Embryonic facial prominence (tissue), 1 donor: ENCODE results near the gene TSC22D3.

Experiments
- DNase-seq: peaks from one replicate; pipeline ENCODE4 v3.0.0-alpha.2; 2016; ENCODE audit errors: extremely low spot score

Gene TSC22D3

DNA sequence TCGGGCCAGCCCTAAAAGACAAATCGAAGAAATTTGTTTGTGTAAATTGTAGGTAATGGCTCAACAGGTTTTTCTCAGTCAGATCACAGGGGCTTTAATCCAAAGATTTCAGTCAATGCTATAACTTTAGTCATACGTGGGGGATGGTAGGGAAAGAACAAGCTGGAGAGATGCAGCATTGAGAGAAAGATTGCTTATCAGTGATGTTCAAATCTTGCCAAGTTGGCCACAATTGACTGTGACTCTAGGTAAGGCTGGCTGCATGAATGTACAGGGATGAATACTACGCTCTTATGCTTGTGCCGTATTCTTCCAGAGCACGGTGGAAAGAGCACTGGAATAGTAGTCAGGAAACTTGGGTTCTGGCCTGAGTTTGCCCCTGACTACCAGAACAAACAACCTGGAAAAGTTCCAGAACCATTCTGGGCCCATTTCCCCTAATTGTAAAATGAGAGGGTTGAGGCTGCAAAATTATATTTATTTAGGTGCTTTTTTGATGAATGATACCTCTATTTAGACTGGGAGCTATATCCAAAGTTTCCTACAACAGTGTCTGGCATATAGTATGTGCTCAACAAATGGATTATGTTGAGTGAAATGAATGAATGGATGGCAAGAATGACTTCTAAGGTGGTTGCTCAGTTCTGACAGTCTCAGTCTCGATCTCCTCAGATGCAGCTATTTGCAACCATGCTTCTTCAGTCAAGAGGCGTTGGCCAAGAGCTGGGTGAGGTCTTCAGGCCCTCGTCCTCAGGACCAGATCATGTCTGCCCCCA is 44.4 kb downstream of the TSC22D3 start:
- no peak for DNase-seq

DNA sequence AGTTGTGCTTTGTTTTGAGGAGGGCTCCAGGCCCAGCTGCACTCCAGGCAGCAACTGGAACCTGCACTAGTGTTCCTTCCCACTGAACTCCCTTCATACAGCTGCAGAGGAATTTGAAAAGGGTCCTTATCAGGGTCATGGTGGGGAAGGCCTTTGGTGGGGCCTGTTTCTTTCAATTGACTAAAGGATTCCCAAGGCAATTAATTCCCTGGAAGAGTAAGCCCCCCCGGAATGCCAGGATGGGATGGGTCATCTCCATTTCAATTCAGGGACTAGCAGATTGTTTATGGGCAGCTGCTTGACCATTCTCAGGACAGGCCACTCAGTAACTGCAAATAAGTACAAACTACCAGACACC is 45.3 kb downstream of the TSC22D3 start:
- no peak for DNase-seq

DNA sequence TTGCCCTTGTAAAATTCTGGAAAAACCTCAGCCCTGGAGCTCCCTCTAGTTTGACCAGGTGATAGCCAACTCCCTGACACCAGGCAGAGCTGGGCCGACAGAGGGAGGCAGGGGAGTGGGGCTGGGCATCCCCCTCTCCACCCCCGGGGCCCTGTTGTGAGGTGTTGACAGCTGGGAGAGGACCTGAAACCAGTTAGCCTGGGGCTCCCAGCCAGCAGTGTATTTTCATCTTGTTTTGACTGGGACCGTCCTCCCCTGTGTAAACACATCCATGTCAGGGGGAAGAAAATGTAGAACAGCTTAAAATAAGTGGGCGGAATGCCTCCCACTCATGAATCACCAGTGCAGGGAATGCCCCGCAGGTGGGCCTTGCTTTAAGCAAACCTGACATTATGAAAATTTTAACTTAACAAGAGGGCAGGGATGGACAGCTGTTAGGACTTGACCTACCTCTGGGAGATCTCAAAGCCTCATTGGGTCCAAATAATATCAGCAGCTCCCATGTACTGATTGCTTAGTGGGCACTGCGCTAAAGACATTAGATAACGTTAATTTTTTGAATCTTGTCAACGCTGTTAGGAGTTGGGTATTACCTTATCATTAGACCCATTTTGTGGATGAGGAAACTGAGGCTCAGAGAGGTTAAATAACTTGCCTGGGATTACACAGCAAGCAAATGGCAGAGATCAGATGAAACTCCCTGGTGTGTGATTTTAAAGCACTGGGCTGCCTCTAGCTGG is 45.9 kb downstream of the TSC22D3 start:
- no peak for DNase-seq

DNA sequence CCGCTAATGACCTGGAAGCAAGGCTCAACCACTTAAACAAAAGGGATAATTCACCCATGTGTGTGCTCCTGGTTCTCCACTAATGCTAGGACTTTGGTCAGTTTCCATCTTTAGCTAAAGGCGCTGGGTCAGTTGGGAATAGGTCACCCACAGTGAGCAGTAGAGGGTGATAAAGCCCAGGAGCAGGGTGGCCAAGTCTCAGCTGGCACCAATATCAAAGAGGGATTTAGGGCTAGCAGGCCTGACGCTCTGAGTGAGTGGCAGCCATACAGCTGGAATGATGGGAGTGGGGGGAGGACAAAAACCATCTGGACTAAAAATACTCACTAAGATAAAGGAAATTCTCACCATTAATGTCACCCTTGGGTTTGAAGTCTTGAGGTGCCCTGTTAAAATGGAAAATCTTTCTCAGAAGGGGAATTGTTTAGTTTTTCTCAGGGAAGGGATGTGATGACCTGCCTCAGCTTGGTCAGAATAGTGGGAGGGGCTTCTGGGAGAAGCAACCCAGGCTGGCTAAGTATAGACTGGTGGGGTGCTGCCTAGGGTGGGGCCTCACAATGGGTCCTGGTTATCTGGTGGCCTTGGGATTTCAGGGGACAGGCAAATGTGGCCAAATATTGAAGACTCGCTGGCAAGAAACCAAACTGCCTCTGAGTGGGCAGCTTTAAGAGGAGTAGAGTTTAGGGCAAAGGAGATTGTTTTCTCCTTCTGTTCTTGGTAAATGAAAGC is 47.1 kb downstream of the TSC22D3 start:
- DNase-seq: no peak

DNA sequence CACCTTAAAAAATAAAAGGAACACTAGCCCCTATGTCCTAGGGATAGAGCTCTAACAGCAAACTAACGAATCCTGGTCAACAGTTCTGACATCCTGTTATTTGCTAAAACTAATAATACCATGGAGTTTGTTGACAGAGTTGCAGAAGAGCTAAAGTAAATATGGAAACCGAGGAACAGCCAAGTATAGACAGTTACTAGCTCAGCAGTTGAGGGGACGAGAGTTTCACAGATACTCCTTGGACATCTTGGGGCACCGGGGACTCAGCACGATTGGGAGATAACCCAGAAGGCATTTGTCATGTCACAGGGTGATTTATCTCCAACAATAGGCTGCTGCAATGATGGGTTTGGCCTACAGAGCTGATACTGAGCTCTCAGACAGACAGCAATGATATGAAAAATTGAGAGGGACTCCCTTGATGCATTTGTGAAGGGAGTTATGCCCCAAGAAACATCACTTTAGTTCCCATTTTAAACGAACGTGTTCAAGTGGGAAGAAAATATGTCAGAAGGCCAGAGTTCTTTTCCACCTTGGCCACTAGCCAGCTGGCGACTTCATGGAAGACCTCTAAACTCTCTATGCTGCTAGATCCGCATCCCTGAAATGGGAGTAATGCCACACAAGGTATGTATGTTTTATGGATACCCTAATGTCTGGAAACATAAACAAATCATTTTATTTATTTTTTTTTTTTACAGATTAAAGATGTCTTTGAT is 48.6 kb downstream of the TSC22D3 start:
- no peak for DNase-seq

DNA sequence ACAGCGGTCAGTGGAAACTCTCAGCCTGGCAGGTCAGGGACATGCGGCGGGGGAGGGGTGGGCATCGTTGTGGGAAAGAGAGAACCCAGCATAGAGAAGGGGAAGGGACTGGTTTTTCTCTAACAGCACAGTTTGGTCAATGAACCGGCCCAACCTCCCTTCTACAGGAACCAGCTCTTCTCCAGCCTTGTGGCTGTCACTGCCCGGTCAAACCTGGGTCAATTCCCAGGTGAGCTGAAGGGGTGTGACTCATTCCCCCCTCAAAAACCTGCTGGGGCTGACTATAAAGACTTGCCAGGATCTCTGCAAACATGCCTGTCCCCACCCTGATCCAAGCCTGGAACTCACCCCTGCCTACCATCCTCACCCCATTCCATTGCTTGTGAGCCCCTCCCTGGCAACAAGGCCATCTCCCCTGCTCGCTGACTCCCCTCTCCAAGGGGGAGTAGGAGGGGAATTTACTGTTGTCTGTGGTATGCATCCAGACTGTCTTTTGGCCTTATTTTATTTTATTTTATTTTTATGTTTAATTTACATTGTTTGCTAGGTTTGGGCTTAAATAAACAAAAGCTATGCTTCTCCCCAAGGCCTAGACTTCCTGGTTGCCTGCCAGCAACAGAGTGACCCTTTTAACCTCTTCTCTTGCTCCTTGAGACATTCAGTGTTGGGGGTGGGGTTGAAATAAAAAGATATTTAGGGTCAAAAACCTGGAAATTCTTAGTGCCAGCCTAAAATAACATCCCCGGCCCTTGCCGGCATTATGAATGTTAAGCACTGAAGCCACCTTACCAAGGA is 49.6 kb downstream of the TSC22D3 start:
- no peak for DNase-seq

DNA sequence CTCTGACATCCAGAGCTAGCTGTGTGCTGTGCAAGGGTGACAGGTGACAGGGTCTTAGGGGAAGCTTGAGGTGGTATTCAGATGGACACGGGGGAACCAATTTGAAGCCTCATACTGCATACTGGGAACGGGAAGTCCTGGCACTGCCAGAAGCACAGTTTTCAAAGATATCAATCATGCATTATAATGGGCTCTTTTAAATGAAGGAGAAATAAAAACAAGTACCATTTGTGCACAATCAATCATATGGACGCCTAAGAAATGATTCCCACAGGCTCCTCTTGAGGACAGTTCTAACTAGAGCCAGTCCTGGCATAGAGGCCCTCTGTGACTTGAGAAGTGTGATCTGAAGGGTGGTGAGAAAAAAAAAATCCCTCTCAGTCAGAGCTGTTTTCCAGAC is 50.9 kb downstream of the TSC22D3 start:
- DNase-seq: no peak

DNA sequence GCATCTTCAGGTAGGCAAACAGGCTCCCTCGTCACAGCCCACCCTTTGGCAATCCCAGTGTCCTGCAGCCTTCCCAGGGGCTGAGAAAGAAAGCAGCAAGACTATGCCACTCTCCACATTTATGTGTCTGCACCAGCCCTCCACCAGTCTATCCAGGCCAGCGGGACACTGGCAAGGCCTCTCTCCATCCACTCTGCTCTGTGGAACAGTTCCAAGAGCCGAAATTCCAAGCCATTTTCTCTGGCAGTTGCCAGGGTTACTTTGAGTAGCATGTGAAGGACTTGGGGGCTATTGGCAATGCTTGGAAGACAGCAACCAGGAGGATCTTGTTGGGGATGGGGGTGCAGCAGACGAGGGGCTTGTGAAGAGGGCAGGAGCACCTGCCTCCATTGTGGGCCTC is 52.1 kb downstream of the TSC22D3 start:
- DNase-seq: no peak

DNA sequence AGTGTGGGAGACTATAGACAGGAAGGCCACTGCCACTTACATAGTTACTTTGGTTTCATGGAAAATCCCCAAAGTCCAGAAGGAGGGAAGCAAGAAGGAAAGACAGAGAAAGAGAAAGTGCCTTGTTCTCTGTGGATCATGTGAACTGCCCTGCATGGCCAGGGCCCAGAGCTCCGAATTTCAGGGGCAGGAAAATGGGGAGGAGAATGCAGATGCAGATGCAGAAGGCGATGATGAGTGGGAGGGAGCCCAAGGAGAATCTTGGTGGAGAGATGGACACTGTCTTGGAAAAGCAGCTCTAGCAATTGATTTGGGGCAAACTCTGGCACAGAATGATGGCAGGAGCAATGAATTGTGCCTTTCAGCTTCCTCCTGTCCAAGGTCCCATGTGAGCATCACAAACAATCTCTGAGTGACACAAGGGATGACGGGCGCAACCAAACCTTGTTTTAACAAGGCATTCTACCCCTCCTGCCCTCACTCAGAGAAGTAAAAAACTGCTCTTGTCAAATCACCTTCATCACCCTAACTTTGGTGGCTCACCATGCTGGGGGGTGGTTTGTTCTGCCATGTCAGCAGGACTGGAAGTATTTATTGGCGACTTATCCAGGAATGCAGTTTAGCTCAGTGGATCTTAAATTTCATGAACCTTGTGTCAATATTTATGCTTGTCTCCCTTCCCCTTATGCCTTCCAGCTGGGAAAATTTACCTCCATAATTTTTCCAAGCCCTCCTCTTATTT is 53.5 kb downstream of the TSC22D3 start:
- DNase-seq: no peak

DNA sequence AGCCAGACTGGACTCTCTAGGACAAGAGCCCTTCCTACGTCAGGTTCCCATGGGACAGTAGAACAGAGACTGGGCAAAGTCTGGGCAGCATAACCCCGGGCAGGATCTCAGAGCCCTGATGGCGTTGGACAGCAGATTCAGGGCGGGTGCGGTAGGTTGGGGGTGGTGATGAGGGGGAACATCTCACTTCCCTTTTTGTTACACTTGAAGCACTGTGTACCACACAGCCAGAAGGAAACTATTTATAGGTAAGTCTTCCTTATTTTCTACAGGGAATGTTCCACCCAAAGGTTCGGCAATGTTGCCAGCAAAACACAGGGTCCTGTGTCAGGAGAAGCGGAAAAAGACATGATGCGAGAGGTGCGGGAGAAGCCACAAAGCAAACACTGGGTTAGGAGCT is 54.3 kb downstream of the TSC22D3 start:
- DNase-seq: no peak

DNA sequence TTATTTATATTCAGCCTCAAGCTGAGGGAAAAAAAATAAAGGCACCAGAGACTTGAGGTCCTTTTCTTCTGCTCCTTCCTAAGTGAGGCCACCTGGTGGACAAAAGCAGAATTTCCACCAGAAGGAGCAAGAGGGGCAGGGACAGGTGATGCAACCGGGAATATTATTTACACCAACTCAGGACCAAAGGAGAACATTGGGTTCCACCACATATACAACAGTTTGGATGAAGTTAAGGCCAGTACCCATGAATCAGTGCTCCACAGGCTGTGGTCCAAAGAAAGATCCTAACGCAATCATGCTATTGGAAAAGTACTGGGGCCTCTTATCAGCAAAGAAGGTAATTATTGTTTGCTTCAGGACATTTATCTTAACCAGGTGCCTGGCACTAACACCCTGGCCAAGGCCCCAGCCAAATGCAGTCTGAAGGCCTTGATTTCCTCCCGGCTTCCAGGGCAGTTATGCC is 57.4 kb downstream of the TSC22D3 start:
- peak; percentile 56 for DNase-seq

DNA sequence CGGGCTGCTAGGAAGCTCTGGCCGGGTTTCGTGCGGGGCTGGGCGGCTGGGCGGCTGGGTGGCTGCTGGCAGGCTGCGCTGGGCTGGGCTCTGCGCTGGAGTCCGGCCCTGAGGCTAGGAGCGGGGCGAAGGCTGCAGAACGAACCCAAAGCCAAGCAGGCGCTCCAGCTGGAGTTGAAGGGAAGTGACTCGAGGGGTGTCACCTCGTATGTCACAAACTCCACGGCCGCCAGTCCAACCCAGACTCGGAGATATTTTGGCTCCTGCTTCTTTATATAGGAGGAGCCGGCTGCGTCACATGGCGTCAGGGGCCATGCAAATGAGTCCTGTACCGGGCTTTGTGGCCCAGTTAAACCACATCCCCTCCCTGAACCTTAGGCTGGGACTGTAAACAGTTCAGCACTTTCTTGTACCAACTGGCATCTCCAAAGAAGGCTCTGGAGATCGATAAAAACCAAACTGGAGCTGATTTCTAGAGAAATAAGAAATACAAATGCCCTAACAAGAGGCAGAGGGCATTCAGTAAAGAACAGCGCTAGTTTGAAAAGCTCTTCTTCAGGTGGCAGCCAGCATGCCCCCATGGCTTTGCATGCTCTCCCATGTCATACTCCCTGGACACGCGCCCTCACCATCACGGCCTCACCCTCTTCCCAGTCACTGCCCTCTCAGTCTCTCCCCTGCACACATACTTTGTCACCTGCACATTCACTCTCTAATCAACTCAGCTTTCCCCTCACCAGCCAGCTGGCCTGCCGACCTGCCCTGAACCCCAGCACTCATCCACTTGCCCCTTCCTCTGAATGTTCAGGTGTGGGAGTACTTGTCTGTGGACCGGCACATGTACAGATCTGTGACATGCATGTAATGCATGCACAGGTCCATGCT is 58.5 kb downstream of the TSC22D3 start:
- DNase-seq: no peak

DNA sequence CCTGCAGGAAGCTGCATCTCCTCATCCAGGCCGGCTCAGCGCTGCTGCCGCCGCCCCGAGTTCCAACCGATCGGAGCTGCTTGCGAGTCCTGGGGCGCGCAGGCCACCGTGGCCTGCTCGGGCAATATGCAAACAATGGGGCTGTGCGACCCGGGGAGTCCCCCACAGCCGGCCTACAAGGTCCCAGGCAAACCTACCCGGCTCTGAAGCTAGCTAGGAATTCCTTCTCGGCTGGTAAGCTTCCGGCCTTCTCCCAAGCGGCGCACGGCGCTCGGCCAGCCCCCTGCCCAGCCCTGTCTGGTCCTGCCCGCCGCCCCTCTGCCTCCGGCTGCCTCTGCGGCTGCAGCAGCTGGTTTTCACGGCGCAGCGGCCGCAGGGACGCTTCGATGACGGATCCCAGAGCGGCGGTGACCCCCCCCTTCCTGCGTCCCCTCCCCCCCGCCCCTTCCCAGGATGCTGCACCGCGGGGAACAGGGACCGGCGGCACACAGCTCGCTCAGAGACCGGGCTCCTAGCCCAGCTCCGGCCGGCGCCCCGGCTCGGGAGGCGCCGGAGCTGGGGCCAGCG is 59.4 kb downstream of the TSC22D3 start:
- no peak for DNase-seq

DNA sequence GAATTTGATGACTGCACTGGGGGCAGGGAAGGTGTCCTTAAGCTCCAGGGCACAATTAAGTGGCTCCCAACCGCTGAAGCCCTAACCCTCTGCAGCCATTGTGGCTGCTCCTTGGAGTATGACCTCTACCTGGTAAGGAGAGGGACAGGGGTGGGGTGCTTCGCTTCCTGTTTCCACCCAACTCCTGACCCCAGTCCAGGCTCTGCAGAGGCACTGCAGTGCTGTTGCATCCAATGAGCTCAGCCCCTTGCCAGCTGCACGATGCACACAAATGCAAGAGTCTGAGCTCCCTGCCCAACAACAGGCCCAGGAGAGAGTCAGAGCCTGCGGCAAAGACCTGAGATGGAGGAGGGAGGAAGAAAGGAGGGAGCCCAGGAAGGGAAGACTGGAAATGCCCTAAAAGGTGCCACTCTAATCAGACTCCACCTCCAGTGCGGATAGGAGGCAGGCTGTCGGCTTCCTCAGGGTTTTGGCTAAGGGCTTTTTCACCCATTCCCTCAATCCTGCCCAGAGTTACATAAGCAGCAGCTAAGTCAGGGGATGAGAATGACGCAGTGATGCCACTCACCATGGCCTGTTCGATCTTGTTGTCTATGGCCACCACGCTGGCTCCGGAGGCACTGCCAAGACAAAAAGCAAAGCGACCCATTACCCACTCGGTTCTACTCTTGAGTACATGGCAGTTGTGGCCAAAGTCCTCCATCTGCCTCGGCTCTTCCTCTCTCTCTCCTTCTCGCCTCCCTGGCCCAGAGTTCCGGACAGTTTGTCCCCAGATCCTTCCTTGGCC is 60.1 kb downstream of the TSC22D3 start:
- DNase-seq: no peak

DNA sequence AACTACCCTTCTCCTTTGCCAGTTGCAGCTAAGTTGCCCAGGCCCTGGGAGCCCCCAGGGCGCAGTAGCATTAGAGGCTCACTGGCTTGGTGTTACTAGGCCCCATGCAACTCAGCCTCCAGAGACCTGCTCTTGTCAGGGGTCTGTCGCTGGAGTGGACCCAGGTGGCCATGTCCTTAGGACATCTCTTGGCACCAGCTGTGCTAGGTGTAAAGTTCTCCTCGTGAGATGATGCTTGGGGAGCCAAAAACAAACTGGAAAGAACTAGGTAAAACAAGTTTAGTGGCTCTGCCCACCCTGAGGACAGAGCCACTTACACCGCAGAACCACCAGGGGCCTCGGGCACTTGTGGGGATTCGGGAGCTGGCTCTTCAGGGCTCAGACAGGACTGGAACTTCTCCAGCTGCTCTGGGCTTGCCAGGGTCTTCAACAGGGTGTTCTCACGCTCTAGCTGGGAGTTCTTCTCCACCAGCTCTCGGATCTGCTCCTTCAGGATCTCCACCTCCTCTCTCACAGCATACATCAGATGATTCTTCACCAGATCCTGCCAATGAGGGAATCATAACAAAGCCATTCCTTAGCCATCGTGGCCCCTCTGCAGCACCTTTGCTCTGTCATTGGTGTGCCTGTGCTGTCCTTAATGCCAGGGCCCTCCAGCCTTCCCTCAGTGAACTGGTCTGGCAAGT is 61.2 kb downstream of the TSC22D3 start:
- DNase-seq: no peak

DNA sequence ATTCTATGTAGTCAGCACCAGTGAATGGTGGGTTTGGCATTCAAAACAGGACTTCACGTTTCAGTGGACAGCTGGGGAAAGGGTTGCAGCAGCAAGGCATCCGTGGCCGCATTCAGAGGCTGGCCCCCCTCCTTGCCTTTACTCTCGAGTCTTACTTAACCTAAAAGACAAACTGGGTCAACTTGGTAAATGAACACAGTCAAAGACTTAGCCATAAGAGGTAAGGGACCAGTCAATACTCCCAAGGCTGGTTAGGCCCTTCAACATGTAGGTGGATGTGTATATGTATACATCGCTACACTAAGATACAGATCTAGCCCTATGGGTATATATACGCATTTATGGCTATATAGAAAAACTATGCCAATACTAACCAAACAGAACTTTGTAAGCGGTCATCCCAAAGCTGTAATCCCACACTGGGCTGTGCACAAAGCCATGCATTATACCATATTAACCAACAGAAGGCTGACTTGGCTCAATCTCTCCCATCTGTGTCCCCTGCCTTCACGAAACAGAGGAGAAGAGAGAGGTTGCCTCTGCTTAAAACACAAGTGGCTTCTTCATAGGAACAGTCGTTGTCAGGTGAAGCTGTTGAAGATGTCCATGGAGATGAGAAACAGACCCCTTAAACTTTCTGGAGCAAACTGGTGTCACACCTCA is 61.9 kb downstream of the TSC22D3 start:
- DNase-seq: no peak

DNA sequence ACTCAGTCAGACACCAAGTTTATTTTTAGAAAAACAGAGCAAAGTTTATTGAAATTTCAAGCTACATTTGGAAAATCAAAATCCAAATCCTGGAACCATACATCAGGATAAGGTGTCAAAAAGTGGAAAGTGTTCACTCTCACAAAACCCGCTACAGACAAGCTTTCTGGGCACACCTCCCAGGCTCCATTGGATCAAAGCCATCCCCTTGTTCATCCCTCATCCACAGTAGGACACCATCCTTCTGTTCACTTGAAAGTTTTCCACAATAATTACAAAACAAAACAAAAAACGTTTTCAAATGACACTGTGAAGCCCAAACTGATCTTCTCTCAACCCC is 62.4 kb downstream of the TSC22D3 start:
- DNase-seq: no peak
